WI38 (cell line): ENCODE results near the gene DHX57.

Source experiments
- H3K4me3 ChIP-seq: 2 replicates; pipeline ENCODE4 v1.5.1; 2011; ENCODE audit warnings: low read depth, mild to moderate bottlenecking, control low read depth, low read length
- CTCF ChIP-seq: IDR thresholded peaks from 2 replicates; pipeline ENCODE4 v1.5.1; 2012; ENCODE audit warnings: low read depth, mild to moderate bottlenecking, control low read depth, low read length

The DHX57 gene

GRCh38 chr2:38789691-38790090 lies 86.0 kb downstream of the DHX57 start:
- no peak for TF ChIP-seq CTCF
- H3K4me3 ChIP-seq = no peak overlapping the region

GRCh38 chr2:38788306-38788705 lies 87.4 kb downstream of the DHX57 start:
- H3K4me3 ChIP-seq = no peak overlapping the region
- no peak for TF ChIP-seq CTCF

GRCh38 chr2:38783586-38783985 lies 92.1 kb downstream of the DHX57 start:
- TF ChIP-seq CTCF = no peak
- no peak overlapping the region for H3K4me3 ChIP-seq

- peak overlapping the region; percentile 91 for H3K4me3 ChIP-seq
Measured at GRCh38 chr2:38778687-38779082, 97.0 kb downstream of the DHX57 start.

GRCh38 chr2:38776531-38776930 lies 99.2 kb downstream of the DHX57 start:
- TF ChIP-seq CTCF = no peak
- no peak overlapping the region for H3K4me3 ChIP-seq

More at GRCh38 chr2:38778687-38779082, 97.0 kb downstream of the DHX57 start:
- TF ChIP-seq CTCF = no peak

GRCh38 chr2:38775921-38776225 lies 99.9 kb downstream of the DHX57 start:
- H3K4me3 ChIP-seq = no peak overlapping the region
- TF ChIP-seq CTCF = no peak

GRCh38 chr2:38775097-38775920 lies 100.4 kb downstream of the DHX57 start:
- H3K4me3 ChIP-seq = no peak overlapping the region
- TF ChIP-seq CTCF = no peak
